Measurements from ENCODE around the gene SYT2. TPM values are rescaled to one million over a fixed set of nuclear protein-coding genes. Genes with fewer than 3 reads are reported as not detected.

SYT2 gene
- total and polyA plus RNA-seq, 2 of the 13 experiments (the other 11 are each of a cell fraction or from before 2014, with no cell fraction given), result not detected

DNA sequence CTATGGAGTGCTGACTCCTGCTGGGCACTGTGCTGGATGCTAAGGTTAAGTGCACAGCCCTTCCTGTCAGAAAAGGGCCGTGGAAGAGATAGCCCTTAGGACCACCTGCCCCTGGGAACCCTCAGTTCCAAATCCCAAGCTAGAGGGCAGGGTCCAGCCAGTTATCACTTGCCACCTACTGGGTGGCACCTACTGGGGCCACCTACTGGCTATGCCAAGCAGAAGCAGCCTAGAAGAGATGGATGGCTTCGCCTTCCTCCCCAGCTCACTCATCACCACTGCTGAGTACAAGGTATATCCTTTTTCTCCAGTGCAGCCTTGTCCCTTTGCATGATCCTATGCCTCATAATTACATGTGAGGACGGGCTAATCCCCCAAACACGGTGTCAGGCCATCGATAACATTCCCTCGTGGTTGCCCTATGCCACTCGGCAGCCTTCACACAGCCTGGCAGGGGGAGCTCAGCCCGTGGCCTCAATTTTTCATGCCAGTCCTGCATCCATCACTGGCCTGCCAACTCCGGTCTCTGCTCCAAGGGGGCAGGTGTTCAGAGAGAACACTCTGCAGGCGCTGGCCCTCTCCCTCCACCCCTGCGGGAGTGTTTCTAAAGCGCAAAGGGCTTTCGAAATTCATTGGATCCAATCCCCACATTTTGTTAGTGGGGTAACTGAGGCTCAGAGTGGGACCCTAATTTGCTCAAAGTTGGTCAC lies 49.0 kb downstream of the SYT2 start:
- FAIRE-seq (no peak), DNase-seq (ENCODE audit: low spot score) (no peak), ATAC-seq (no peak; the same call in 2 of the 3 replicates)
- no TSS peak for BruUV-seq (replicated peaks)
- WGBS (ENCODE audit: low lambda C conversion rate), result 11% methylated on average over 13 of the region's 13 CpGs
- Histone ChIP-seq H3K36me3 (replicated peaks in 1 of 2; ENCODE audit: control insufficient read depth in 1 of 2, insufficient read depth in 2 of 2, low read length in 2 of 2) (no peaks in the 10 kb centered on the region), H3K27me3 (ENCODE audit: control insufficient read depth in 1 of 2, insufficient read depth in 2 of 2, low read length in 2 of 2) (peaks cover 6 to 18% of the 10 kb centered on the region in 2 experiments; a peak in 4 of 5 replicates), H3K27ac (ENCODE audit: extremely low read length, insufficient read depth, low read length) (no peak overlapping the region), H3K4me2 (ENCODE audit: low read depth, low read length) (no peak overlapping the region), H3K9ac (ENCODE audit: insufficient read depth, low read depth, low read length) (no peak overlapping the region), H3K79me2 (ENCODE audit: insufficient read depth, low read length) (no peaks in the 10 kb centered on the region), H3K4me1 (ENCODE audit: insufficient read depth, low read length) (no peaks in the 10 kb centered on the region), H3K9me3 (ENCODE audit: low read length) (no peaks in the 10 kb centered on the region), H3K4me3 (replicated peaks in 1 of 3; ENCODE audit: insufficient read depth in 1 of 3, low read depth in 2 of 3, low read length in 3 of 3) (no peak overlapping the region), H4K20me1 (ENCODE audit: insufficient read depth, low read length) (0 out of 2 replicates have a peak, but pooled peaks cover 3% of the 10 kb centered on the region), H2AFZ (ENCODE audit: low read length) (no peak overlapping the region)
- ChIA-PET POLR2A (no interaction called here), CTCF (ENCODE audit: low intra/inter-chr PET ratio, low total read pairs) (no interaction called here)
- intact Hi-C loops (cut with micrococcal nuclease; ENCODE audit: unreplicated experiment), result loop anchor here (2.0 kb wide), 1 partner anchor 58 kb away; no protein-coding TSS in a partner anchor
- TF ChIP-seq ELF3 (CRISPR knock-in tag; IDR thresholded peaks at IDR 0.05) (no peak), HNRNPL (IDR thresholded peaks at IDR 0.05; ENCODE audit: low read depth, low read length) (0 out of 2 replicates have a peak, but pooled peaks have one; percentile 38)
- TF ChIP-seq, protein P1, sequence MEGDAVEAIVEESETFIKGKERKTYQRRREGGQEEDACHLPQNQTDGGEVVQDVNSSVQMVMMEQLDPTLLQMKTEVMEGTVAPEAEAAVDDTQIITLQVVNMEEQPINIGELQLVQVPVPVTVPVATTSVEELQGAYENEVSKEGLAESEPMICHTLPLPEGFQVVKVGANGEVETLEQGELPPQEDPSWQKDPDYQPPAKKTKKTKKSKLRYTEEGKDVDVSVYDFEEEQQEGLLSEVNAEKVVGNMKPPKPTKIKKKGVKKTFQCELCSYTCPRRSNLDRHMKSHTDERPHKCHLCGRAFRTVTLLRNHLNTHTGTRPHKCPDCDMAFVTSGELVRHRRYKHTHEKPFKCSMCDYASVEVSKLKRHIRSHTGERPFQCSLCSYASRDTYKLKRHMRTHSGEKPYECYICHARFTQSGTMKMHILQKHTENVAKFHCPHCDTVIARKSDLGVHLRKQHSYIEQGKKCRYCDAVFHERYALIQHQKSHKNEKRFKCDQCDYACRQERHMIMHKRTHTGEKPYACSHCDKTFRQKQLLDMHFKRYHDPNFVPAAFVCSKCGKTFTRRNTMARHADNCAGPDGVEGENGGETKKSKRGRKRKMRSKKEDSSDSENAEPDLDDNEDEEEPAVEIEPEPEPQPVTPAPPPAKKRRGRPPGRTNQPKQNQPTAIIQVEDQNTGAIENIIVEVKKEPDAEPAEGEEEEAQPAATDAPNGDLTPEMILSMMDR (CRISPR knock-in tag; IDR thresholded peaks at IDR 0.05), result peak; percentile 11; the same call in 1 of the 2 replicates
- in situ Hi-C loops (cut with HindIII; ENCODE audit: extremely low pct_ligation_motif_present, low pct_unique_long_range_greater_than_20kb), result no loop called here

DNA sequence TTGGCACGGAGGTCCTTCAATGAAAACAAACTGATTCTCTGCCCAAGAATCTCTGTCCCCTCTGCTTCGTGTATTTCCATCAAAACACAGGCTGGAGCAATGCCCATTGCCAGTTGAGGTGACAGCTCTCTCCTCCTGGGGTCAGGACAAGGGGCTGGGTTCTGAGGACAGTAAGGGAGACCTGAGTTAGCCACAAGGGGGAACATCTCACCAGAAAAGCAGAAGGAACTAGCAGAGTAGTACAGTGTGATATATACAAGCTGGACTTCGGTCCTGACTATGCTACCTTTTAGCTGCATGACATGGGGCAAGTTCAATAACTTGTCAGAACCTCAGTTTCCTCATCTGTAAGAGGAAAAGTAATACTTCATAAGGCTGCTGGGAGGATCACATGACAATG lies 50.3 kb downstream of the SYT2 start:
- H2AFZ ChIP-seq (ENCODE audit: low read length), result no peak overlapping the region
- no peaks in the 10 kb centered on the region for H3K36me3 ChIP-seq (replicated peaks in 1 of 2; ENCODE audit: control insufficient read depth in 1 of 2, insufficient read depth in 2 of 2, low read length in 2 of 2)
- FAIRE-seq (no peak), DNase-seq (ENCODE audit: low spot score) (no peak), ATAC-seq (peak; percentile 43; the same call in 2 of the 3 replicates)
- POLR2A ChIA-PET, result no interaction called here
- in situ Hi-C loops (cut with HindIII; ENCODE audit: extremely low pct_ligation_motif_present, low pct_unique_long_range_greater_than_20kb), result no loop called here
- intact Hi-C loops (cut with micrococcal nuclease; ENCODE audit: unreplicated experiment), result loop anchor here (2.0 kb wide), 1 partner anchor 59 kb away; no protein-coding TSS in a partner anchor
- 6% methylated on average over 3 of the region's 3 CpGs for WGBS (ENCODE audit: low lambda C conversion rate)
- H3K4me3 ChIP-seq (replicated peaks in 1 of 3; ENCODE audit: insufficient read depth in 1 of 3, low read depth in 2 of 3, low read length in 3 of 3), result no peak overlapping the region
- no peaks in the 10 kb centered on the region for H3K9me3 ChIP-seq (ENCODE audit: low read length)
- no peaks in the 10 kb centered on the region for H3K79me2 ChIP-seq (ENCODE audit: insufficient read depth, low read length)
- no peak overlapping the region for H3K9ac ChIP-seq (ENCODE audit: insufficient read depth, low read depth, low read length)
- no peak overlapping the region for H3K27ac ChIP-seq (ENCODE audit: extremely low read length, insufficient read depth, low read length)
- H3K27me3 ChIP-seq (ENCODE audit: control insufficient read depth in 1 of 2, insufficient read depth in 2 of 2, low read length in 2 of 2), result peaks cover 6 to 20% of the 10 kb centered on the region in 2 experiments; a peak in 3 of 5 replicates
- CTCF ChIA-PET (ENCODE audit: low intra/inter-chr PET ratio, low total read pairs), result no interaction called here
- H3K4me2 ChIP-seq (ENCODE audit: low read depth, low read length), result no peak overlapping the region
- BruUV-seq (replicated peaks), result no TSS peak
- 0 out of 2 replicates have a peak, but pooled peaks cover 3% of the 10 kb centered on the region for H4K20me1 ChIP-seq (ENCODE audit: insufficient read depth, low read length)
- no peaks in the 10 kb centered on the region for H3K4me1 ChIP-seq (ENCODE audit: insufficient read depth, low read length)
- TF ChIP-seq, protein P2, sequence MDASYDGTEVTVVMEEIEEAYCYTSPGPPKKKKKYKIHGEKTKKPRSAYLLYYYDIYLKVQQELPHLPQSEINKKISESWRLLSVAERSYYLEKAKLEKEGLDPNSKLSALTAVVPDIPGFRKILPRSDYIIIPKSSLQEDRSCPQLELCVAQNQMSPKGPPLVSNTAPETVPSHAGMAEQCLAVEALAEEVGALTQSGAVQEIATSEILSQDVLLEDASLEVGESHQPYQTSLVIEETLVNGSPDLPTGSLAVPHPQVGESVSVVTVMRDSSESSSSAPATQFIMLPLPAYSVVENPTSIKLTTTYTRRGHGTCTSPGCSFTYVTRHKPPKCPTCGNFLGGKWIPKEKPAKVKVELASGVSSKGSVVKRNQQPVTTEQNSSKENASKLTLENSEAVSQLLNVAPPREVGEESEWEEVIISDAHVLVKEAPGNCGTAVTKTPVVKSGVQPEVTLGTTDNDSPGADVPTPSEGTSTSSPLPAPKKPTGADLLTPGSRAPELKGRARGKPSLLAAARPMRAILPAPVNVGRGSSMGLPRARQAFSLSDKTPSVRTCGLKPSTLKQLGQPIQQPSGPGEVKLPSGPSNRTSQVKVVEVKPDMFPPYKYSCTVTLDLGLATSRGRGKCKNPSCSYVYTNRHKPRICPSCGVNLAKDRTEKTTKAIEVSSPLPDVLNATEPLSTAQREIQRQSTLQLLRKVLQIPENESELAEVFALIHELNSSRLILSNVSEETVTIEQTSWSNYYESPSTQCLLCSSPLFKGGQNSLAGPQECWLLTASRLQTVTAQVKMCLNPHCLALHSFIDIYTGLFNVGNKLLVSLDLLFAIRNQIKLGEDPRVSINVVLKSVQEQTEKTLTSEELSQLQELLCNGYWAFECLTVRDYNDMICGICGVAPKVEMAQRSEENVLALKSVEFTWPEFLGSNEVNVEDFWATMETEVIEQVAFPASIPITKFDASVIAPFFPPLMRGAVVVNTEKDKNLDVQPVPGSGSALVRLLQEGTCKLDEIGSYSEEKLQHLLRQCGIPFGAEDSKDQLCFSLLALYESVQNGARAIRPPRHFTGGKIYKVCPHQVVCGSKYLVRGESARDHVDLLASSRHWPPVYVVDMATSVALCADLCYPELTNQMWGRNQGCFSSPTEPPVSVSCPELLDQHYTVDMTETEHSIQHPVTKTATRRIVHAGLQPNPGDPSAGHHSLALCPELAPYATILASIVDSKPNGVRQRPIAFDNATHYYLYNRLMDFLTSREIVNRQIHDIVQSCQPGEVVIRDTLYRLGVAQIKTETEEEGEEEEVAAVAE (CRISPR knock-in tag; IDR thresholded peaks at IDR 0.05; ENCODE audit: borderline replicate concordance), result no peak
- no peak for TF ChIP-seq ZNF567 (CRISPR knock-in tag; IDR thresholded peaks at IDR 0.05; ENCODE audit: borderline replicate concordance)
- TF ChIP-seq, protein P3, sequence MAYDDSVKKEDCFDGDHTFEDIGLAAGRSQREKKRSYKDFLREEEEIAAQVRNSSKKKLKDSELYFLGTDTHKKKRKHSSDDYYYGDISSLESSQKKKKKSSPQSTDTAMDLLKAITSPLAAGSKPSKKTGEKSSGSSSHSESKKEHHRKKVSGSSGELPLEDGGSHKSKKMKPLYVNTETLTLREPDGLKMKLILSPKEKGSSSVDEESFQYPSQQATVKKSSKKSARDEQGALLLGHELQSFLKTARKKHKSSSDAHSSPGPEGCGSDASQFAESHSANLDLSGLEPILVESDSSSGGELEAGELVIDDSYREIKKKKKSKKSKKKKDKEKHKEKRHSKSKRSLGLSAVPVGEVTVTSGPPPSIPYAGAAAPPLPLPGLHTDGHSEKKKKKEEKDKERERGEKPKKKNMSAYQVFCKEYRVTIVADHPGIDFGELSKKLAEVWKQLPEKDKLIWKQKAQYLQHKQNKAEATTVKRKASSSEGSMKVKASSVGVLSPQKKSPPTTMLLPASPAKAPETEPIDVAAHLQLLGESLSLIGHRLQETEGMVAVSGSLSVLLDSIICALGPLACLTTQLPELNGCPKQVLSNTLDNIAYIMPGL (CRISPR knock-in tag; IDR thresholded peaks at IDR 0.05; ENCODE audit: borderline replicate concordance in 1 of 2, low read depth in 1 of 2), result no peak
